Activated CD8-positive, alpha-beta memory T cell treated with anti-CD3 and anti-CD28 coated beads, Interleukin-2, amount 50 U/mL, for 4 hours (primary cell): ENCODE measurements around the gene CNTN5.

Source experiments
- DNase-seq: peaks from one replicate; pipeline ENCODE4 v3.0.0-alpha.2; 2020

CNTN5 gene

GRCh38 chr11:100141201-100141600 lies 1120.5 kb downstream of the CNTN5 start:
- no peak for DNase-seq

DNA sequence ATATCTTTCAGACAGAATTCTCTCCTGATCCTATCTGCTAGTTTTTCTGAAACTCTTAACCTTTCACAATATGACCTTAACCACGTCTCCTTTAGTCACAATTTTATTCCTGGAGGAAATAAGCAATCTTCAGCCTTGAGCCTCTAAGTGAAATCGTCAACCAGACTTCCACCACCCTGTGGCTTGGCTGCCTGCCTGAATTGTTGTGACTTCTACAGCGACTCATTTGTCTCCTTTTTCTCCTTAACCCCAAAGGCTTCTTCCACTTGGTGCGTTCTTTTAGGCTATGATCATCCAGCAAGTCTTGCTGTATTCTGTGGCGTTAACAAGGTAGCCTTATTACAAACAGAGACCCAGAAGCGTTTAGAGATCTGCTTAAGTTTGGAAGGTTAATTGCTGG lies 1131.2 kb downstream of the CNTN5 start:
- no peak for DNase-seq

GRCh38 chr11:100152766-100153165 lies 1132.0 kb downstream of the CNTN5 start:
- no peak for DNase-seq

GRCh38 chr11:100163471-100163870 lies 1142.7 kb downstream of the CNTN5 start:
- DNase-seq: no peak

GRCh38 chr11:100174881-100175280 lies 1154.1 kb downstream of the CNTN5 start:
- no peak for DNase-seq

DNA sequence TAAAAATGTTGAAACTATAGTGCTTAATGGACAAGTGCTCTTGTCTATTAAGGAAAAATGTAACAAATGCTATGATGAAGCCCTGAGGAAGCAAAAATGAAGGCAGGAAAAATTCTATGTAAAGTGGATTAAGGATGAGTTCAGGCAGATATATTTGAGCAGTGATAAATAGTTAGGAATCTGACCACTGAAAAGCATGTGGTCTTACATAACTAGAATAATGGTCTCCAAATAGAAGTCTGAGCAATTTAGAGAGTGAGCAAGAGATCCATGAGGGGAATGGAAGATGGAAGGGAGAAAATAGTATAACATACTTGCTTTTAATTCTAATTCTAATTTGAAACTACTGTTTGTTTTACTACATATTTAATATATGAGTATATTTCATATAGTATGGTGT lies 1155.7 kb downstream of the CNTN5 start:
- DNase-seq: no peak

- DNase-seq: no peak
Observed at GRCh38 chr11:100177651-100178050, 1156.9 kb downstream of the CNTN5 start.

DNA sequence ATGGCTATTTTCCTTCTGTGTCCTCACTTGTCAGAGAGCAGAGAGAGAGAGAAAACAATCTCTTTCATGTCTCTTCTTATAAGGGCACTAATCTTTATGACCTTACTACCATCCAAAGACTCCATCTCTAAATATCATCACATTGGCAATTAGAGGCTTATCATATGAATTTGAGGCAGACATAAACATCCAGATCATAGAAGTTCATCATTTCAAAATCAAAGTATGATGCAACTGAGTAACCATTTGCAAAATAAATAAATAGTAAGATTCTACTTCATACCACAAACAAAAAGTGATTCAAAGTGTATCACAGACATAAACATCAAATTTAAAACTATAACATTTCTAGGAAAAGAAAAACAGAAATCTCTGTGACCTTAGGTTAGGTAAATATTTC lies 1161.6 kb downstream of the CNTN5 start:
- no peak for DNase-seq

GRCh38 chr11:100182927-100183326 lies 1162.2 kb downstream of the CNTN5 start:
- no peak for DNase-seq

DNA sequence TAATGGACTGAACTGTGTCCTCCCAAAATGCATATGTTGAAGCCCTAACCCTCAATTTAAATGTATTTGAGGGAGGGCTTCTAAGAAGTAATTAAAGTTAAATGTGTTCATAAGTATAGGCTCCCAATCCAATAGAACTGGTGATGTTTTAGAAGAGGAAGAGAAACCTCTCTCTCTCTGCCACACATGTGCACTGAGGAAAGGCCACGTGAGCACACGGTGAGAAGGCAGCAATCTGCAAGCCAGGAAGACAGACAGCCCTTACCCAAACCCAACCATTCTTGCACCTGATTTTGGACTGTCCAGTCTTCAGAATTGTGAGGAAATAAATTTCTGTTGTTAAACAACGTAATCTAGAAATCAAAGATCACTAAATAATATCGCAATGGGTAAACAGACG lies 1164.8 kb downstream of the CNTN5 start:
- DNase-seq: no peak

- DNase-seq: no peak
Observed at GRCh38 chr11:100188137-100188783, 1167.5 kb downstream of the CNTN5 start.

- no peak for DNase-seq
Observed at GRCh38 chr11:100190395-100190794, 1169.6 kb downstream of the CNTN5 start.

DNA sequence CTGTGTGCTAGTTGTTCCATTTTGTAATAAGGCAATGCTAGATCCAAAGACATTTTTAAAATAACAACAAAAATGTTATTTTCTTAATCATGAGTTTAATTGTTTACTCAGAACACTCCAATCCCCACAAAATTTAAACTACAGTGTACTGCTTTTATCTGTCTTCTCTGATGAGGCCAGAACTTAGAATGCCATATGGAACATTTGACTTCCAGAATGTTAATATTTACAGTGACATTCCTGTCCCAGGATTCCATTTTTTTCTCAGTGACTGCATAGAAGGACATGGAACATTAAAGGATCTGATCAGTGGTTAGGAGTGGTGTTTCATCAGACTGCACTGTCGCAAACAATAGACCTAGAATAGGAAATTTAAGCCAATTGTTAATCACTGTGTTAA lies 1171.4 kb downstream of the CNTN5 start:
- DNase-seq: no peak

DNA sequence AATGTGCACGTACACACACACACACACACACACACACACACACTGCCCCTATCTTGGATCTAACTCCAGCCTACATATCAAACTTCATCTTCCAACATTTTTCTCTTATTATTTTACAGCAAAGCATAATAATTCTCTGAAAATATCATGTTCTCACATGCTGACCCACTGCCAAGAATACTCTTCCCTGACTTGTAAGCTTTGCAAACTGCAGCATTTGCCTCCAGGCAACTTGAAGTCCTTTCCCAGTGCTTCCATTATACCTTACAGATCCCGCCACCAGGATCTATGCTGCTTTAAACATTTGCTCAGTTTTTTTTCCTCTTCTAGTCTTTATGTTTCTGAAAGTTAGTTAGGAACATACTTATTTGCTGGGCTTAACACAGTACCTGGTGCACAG lies 1183.0 kb downstream of the CNTN5 start:
- no peak for DNase-seq

GRCh38 chr11:100205926-100206325 lies 1185.2 kb downstream of the CNTN5 start:
- DNase-seq: no peak

GRCh38 chr11:100208207-100208606 lies 1187.5 kb downstream of the CNTN5 start:
- no peak for DNase-seq

- no peak for DNase-seq
Observed at GRCh38 chr11:100214791-100215190, 1194.0 kb downstream of the CNTN5 start.

GRCh38 chr11:100220801-100221200 lies 1200.1 kb downstream of the CNTN5 start:
- no peak for DNase-seq

DNA sequence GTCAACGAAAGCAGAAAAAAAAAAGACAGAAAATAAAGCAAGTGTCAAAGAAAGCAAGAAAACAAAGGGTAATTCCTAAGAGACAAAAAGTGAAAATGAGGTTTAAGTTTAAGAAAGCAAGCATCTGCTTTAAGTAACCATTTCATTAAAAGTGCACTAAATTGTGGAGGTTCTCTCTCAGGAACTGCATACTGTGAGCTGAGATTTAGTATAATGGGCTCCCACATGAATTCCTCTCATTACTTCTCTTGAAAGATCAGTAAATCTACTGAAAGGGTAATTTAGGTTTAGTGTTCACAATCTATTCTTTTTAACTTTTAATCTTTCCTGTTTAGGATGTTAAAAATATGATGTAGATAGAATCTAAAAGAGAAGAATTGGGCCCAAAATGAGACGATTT lies 1201.0 kb downstream of the CNTN5 start:
- DNase-seq: no peak

DNA sequence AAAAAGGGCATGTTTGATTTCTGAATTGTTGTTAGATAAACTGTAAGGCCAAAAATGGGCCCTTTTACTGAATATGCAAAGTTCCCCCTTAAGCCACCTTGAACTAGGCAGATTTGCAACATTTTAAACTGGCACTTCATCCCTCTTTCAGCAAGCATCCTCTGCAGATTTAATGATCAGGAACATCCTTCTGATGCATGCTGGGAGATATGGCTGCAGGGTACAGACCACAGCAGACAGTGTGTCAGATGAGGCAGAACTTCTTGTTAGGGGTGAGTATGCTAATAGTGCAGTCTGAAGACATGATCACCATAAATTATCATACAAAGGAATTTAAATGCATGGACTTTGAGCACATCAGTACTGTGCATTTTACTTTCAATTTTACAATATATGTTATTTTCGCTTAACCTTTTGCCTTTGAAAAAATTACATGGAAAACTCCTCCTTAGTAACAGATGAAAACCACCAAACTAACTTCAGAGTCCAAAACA lies 1203.8 kb downstream of the CNTN5 start:
- no peak for DNase-seq

DNA sequence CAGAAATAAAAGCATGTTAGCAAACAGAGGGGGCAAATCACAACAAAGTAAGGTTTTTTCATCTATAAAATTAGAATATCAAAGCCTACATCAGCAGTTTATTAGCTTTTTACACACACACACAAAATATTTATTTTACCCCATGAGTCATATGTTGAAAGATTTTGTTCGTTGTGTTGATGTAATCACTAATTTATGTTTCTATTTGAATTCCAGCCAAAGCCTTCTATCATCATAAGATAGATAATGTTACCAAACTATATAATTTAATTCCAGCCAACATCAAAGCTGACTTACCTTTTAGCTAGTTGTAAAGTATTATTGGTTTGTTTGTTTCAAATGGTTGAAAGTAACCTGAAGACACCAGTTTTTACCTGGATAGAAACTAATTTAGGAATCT lies 1208.3 kb downstream of the CNTN5 start:
- DNase-seq: no peak

DNA sequence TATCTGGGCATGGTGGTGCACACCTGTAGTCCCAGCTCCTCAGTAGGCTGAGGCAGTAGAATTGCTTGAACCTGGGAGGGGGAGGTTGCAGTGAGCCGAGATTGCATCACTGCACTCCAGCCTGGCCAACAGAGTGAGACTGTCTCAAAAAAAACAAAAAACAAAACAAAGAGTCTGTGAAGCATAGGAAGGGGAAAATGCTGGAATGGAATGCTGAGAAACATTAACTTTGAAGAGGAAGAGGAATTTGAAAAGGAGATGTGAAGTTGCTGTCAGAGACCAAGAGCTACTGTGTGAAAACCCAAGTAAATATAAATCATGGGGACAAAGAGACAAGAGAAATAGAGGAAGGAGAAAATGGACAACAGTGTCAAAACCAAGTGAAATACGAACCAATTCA lies 1211.3 kb downstream of the CNTN5 start:
- no peak for DNase-seq

DNA sequence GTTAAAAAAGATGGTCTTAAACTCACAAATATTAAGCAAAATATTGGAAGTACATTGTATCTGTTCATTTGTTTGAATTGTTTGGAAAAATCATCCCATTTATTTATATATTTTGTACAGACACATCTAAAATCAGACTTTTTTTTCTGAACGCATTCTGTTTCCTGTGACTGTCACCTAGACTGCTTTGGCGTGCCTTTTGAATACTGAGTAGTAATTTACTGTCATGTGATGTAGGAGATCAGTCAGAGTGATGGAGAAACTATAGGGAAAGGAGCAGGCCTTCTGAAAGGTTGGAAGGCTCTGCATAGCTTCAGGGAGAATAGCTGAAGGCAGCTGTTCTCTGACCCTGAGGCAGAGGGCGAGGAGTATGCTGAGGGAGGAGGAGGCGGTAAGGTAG lies 1214.3 kb downstream of the CNTN5 start:
- DNase-seq: no peak

- DNase-seq: no peak
Observed at GRCh38 chr11:100240025-100240539, 1219.3 kb downstream of the CNTN5 start.

GRCh38 chr11:100247704-100248103 lies 1227.0 kb downstream of the CNTN5 start:
- DNase-seq: no peak
